H1 (cell line): ENCODE measurements around the gene TRAK1. TPM values are rescaled to one million over a fixed set of nuclear protein-coding genes. Genes with fewer than 3 reads are reported as not detected.

ENCODE experiments used
- CTCF ChIA-PET: fragments of 300-600 bp; sonication (Branson Sonifier 250); formaldehyde crosslinking; loops from one replicate; lab custom pipeline; 2021; ENCODE audit not compliant: partially characterized antibody; lab: Charles Lee
- POLR2A ChIA-PET: fragments of 300-600 bp; sonication (Branson Sonifier 250); formaldehyde crosslinking; loops from one replicate; lab custom pipeline; 2021; ENCODE audit warnings: inconsistent platforms; ENCODE audit not compliant: partially characterized antibody; lab: Charles Lee
- DNase-seq, 2 experiments: peaks; one replicate each; pipeline versions ENCODE4 v3.0.0 to v3.0.0-alpha.2; 2010 to 2022; ENCODE audit warnings: low spot score in 2 of 2, low read depth in 1 of 2, mixed read lengths in 1 of 2
- FAIRE-seq: peaks from 2 replicates; lab custom pipeline; 2011; peaks lifted over from hg19 to GRCh38; lab: Jason Lieb, UNC
- H2AFZ ChIP-seq: 2 replicates; pipeline ENCODE4 v1.8.1; 2012; ENCODE audit warnings: low read length, inconsistent platforms
- H2AK5ac ChIP-seq: 2 replicates; pipeline ENCODE4 v1.6.1; 2013; ENCODE audit warnings: low read depth, low read length
- H2BK120ac ChIP-seq: replicated peaks from 2 replicates; pipeline ENCODE3; 2013; ENCODE audit warnings: low read depth, low read length, inconsistent platforms
- H2BK12ac ChIP-seq: 2 replicates; pipeline ENCODE4 v1.6.1; 2013; ENCODE audit warnings: low read depth, low read length
- H2BK15ac ChIP-seq: 2 replicates; pipeline ENCODE4 v1.6.1; 2013; ENCODE audit warnings: low read length
- H2BK20ac ChIP-seq: 2 replicates; pipeline ENCODE4 v1.6.1; 2013; ENCODE audit warnings: low read length
- H2BK5ac ChIP-seq: 2 replicates; pipeline ENCODE4 v1.6.1; 2013; ENCODE audit warnings: low read depth, low read length
- H3K14ac ChIP-seq: 2 replicates; pipeline ENCODE4 v1.6.1; 2013; ENCODE audit warnings: inconsistent platforms; ENCODE audit not compliant: insufficient read length
- H3K18ac ChIP-seq: 2 replicates; pipeline ENCODE4 v1.6.1; 2013; ENCODE audit warnings: low read length; ENCODE audit errors: extremely low read depth
- H3K23ac ChIP-seq: 2 replicates; pipeline ENCODE4 v1.6.1; 2013; ENCODE audit warnings: inconsistent platforms; ENCODE audit not compliant: insufficient read length
- H3K23me2 ChIP-seq: 2 replicates; pipeline ENCODE4 v1.6.1; 2013; ENCODE audit warnings: low read depth, low read length
- H3K27ac ChIP-seq: 2 replicates; pipeline ENCODE4 v1.6.1; 2011; ENCODE audit warnings: low read depth, low read length, inconsistent platforms
- H3K27me3 ChIP-seq, 4 experiments: replicated peaks in 1 of 4; 1 replicate in 1 of 4; 2 replicates in 3 of 4; pipeline versions ENCODE4 v1.6.1 to v1.8.1; 2011 to 2013; ENCODE audit warnings: low read length in 3 of 4, mild to moderate bottlenecking in 3 of 4, inconsistent platforms in 2 of 4, mixed read lengths in 2 of 4, moderate library complexity in 1 of 4; ENCODE audit not compliant: control insufficient read depth in 3 of 4, insufficient read depth in 3 of 4; ENCODE audit errors: extremely low read depth in 1 of 4
- H3K36me3 ChIP-seq, 4 experiments: 2 replicates each; pipeline versions ENCODE4 v1.6.1 to v1.8.1; 2011 to 2013; ENCODE audit warnings: mild to moderate bottlenecking in 4 of 4, low read length in 3 of 4, moderate library complexity in 2 of 4, control low read depth in 1 of 4, inconsistent platforms in 1 of 4; ENCODE audit not compliant: insufficient read depth in 4 of 4, control insufficient read depth in 2 of 4
- H3K4ac ChIP-seq: replicated peaks from 2 replicates; pipeline ENCODE3; 2013; ENCODE audit warnings: low read length, low read depth, mixed read lengths, inconsistent platforms; ENCODE audit not compliant: insufficient read length
- H3K4me1 ChIP-seq, 4 experiments: replicated peaks in 1 of 4; 1 replicate in 1 of 4; 2 replicates in 3 of 4; pipeline versions ENCODE4 v1.6.1 to v1.8.1; 2011 to 2013; ENCODE audit warnings: low read length in 3 of 4, inconsistent platforms in 2 of 4, mixed read lengths in 1 of 4; ENCODE audit not compliant: insufficient read depth in 4 of 4, control insufficient read depth in 3 of 4
- H3K4me2 ChIP-seq, 2 experiments: 2 replicates each; pipeline versions ENCODE4 v1.6.1 to v1.8.1; 2011 to 2013; ENCODE audit warnings: low read depth in 2 of 2, low read length in 2 of 2, control low read depth in 1 of 2, inconsistent platforms in 1 of 2, mild to moderate bottlenecking in 1 of 2; ENCODE audit not compliant: insufficient read depth in 1 of 2
- H3K4me3 ChIP-seq, 4 experiments: fragments of 200-600, 300-600 bp in 1 of 4; sonication (generic), shearing (Covaris generic), sonication (Bioruptor Twin) in 1 of 4; 2 replicates each; pipeline versions ENCODE4 v1.5.1 to v1.8.1; 2011 to 2016; ENCODE audit warnings: low read length in 4 of 4, low read depth in 3 of 4, control low read depth in 2 of 4, inconsistent platforms in 2 of 4, mild to moderate bottlenecking in 2 of 4, mixed read lengths in 1 of 4, moderate library complexity in 1 of 4; ENCODE audit not compliant: insufficient read depth in 2 of 4; ENCODE audit errors: extremely low read depth in 1 of 4
- H3K56ac ChIP-seq: replicated peaks from 2 replicates; pipeline ENCODE3; 2013; ENCODE audit warnings: low read depth, mild to moderate bottlenecking, mixed read lengths, low read length, inconsistent platforms; ENCODE audit not compliant: insufficient read length
- H3K79me1 ChIP-seq: 2 replicates; pipeline ENCODE4 v1.6.1; 2013; ENCODE audit warnings: low read depth, low read length, control low read depth
- H3K79me2 ChIP-seq, 2 experiments: 2 replicates each; pipeline versions ENCODE4 v1.6.1 to v1.8.1; 2012 to 2013; ENCODE audit warnings: low read length in 2 of 2, mild to moderate bottlenecking in 2 of 2, inconsistent platforms in 1 of 2; ENCODE audit not compliant: insufficient read depth in 2 of 2, control insufficient read depth in 1 of 2
- H3K9ac ChIP-seq, 4 experiments: replicated peaks in 1 of 4; 1 replicate in 1 of 4; 2 replicates in 3 of 4; pipeline versions ENCODE4 v1.6.1 to v1.8.1; 2011 to 2013; ENCODE audit warnings: low read depth in 3 of 4, low read length in 3 of 4, control low read depth in 2 of 4, mild to moderate bottlenecking in 2 of 4, moderate library complexity in 2 of 4, inconsistent platforms in 1 of 4; ENCODE audit errors: extremely low read depth in 1 of 4
- H3K9me3 ChIP-seq, 2 experiments: 2 replicates each; pipeline versions ENCODE4 v1.6.1 to v1.8.1; 2012 to 2013; ENCODE audit warnings: mild to moderate bottlenecking in 2 of 2, moderate library complexity in 2 of 2, control low read depth in 1 of 2, inconsistent platforms in 1 of 2, low read depth in 1 of 2, low read length in 1 of 2, mixed read lengths in 1 of 2; ENCODE audit not compliant: insufficient read depth in 2 of 2
- H4K20me1 ChIP-seq, 2 experiments: replicated peaks in 1 of 2; 2 replicates each; pipeline versions ENCODE3 to v1.8.1; 2011 to 2013; ENCODE audit warnings: inconsistent platforms in 2 of 2, low read length in 2 of 2, mild to moderate bottlenecking in 1 of 2; ENCODE audit not compliant: insufficient read depth in 2 of 2, control insufficient read depth in 1 of 2
- H4K5ac ChIP-seq: 2 replicates; pipeline ENCODE4 v1.6.1; 2013; ENCODE audit warnings: low read length, low read depth, mixed read lengths, inconsistent platforms; ENCODE audit not compliant: insufficient read length
- H4K8ac ChIP-seq: 2 replicates; pipeline ENCODE4 v1.8.0; 2013; ENCODE audit warnings: mild to moderate bottlenecking, moderate library complexity, low read length, inconsistent platforms; ENCODE audit not compliant: insufficient read depth; ENCODE audit errors: extremely low read depth
- H4K91ac ChIP-seq: replicated peaks from 2 replicates; pipeline ENCODE3; 2013; ENCODE audit warnings: low read length, mixed read lengths, inconsistent platforms; ENCODE audit not compliant: insufficient read length
- GABPA ChIP-seq: IDR thresholded peaks from 2 replicates; pipeline ENCODE4 v1.6.1; 2011; ENCODE audit warnings: mild to moderate bottlenecking, low read length, moderate library complexity, borderline replicate concordance; ENCODE audit not compliant: insufficient read depth
- GTF2F1 ChIP-seq: IDR thresholded peaks from 2 replicates; pipeline ENCODE4 v1.6.1; 2012; ENCODE audit warnings: low read depth, low read length, improper control_type of control experiment, borderline replicate concordance
- KDM4A ChIP-seq: IDR thresholded peaks from one replicate; pipeline ENCODE4 v1.7.1; 2012; ENCODE audit warnings: low read depth, mild to moderate bottlenecking, moderate library complexity, low read length, inconsistent platforms; ENCODE audit not compliant: severe bottlenecking
- NRF1 ChIP-seq: IDR thresholded peaks from 2 replicates; pipeline ENCODE4 v1.6.1; 2011; ENCODE audit warnings: mild to moderate bottlenecking, low read depth, low read length, improper control_type of control experiment
- POLR2A ChIP-seq, 2 experiments: IDR thresholded peaks; 1 replicate in 1 of 2; 2 replicates in 1 of 2; pipeline ENCODE4 v1.6.1; 2011; ENCODE audit warnings: low read depth in 2 of 2, low read length in 2 of 2, mild to moderate bottlenecking in 2 of 2; ENCODE audit errors: control extremely low read depth in 1 of 2
- WGBS, 2 experiments: shearing (Covaris generic) in 1 of 2; methylation state at CpG; one replicate each; pipeline versions ENCODE4 v1.1.6 to v1.1.7; 2013 to 2015; ENCODE audit warnings: low lambda C conversion rate in 2 of 2, mixed read lengths in 2 of 2, inconsistent platforms in 1 of 2, low coverage in 1 of 2, missing lambda C conversion rate in 1 of 2; ENCODE audit not compliant: insufficient replicate concordance in 2 of 2, insufficient coverage in 1 of 2, insufficient read length in 1 of 2; ENCODE audit errors: extremely low coverage in 1 of 2, missing lambda C conversion rate in 1 of 2; 5-methylcytosine and 5-hydroxymethylcytosine counted together
- polyA plus RNA-seq, 7 experiments: library from polyadenylated mRNA; depleted of rRNA in 3 of 7; stranded (reverse) in 5 of 7; unstranded in 2 of 7; fragments of >200 nt in 5 of 7; fragments of 200-250 nt in 2 of 7; gene quantifications; 1 replicate in 5 of 7; 2 replicates in 1 of 7; 4 replicates in 1 of 7; pipeline versions ENCODE4 v1.2.1 to v1.2.3, GENCODE V29; 2011 to 2013; ENCODE audit warnings: missing spikeins in 2 of 7, mixed read lengths in 2 of 7
- total RNA-seq: library from RNA; stranded (reverse); fragmentation: NEBNext Ultra II Directional; extraction: Animal tissue kit (Norgen Biotek cat#: 25700); gene quantifications from 2 replicates; pipeline ENCODE4 v1.2.1, GENCODE V29; 2021

TRAK1 gene
- total and polyA plus RNA-seq, 2 of the 8 experiments (the other 6 are each of a cell fraction or from before 2014, with no cell fraction given), result 21.3 to 32.7 TPM

DNA sequence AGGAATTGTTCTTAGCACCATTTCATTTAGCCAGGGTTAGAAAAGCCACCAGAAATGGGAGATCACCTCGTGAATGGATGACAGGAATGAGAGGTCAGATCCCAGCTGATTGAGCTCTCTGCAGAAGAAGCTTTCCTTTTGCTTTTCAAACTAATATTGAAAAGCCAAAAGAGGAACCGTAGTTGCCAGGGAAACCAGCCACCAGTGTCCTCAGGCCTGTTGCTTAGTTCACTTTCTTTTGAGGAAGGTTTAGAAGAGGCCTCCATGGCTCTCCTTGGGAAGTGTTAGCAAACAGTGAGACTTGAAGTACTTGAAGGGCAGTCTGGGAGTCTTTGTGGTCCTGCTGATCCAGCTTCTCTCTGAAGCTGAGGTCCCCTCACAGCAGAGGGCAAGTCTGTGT lies 182.2 kb downstream of the TRAK1 start:
- no peak overlapping the region for H4K8ac ChIP-seq
- no peak overlapping the region for H3K4me3 ChIP-seq
- H3K79me1 ChIP-seq, result no peaks in the 10 kb centered on the region
- peaks cover 7 to 12% of the 10 kb centered on the region in 2 experiments; a peak in 3 of 4 replicates for H3K9me3 ChIP-seq
- no peak overlapping the region for H2BK15ac ChIP-seq
- DNase-seq, result no peak
- no peak overlapping the region for H3K4ac ChIP-seq
- H3K27me3 ChIP-seq, result no peaks in the 10 kb centered on the region
- 73% methylated on average over 2 of the region's 2 CpGs; no CpG with 5 or more reads in 1 of the 2 experiments for WGBS, 2 experiments
- no peak overlapping the region for H2BK5ac ChIP-seq
- no peaks in the 10 kb centered on the region for H4K20me1 ChIP-seq
- no peak overlapping the region for H2AFZ ChIP-seq
- H3K23me2 ChIP-seq, result no peaks in the 10 kb centered on the region
- no peak overlapping the region for H2AK5ac ChIP-seq
- CTCF ChIA-PET, result interaction anchor here (0.9 to 1.0 kb wide), 2 partner anchors 9 to 25 kb away, joined by 3 to 6 read pairs; no protein-coding TSS in a partner anchor
- H3K4me2 ChIP-seq, result no peak overlapping the region
- H2BK120ac ChIP-seq, result no peak overlapping the region
- POLR2A ChIA-PET, result no interaction called here
- no peaks in the 10 kb centered on the region for H3K4me1 ChIP-seq
- TF ChIP-seq KDM4A (no peak), NRF1 (no peak), POLR2A (IDR thresholded peaks at IDR 0.05; ENCODE audit: control extremely low read depth in 1 of 2, low read depth in 2 of 2, low read length in 2 of 2) (no peak), GABPA (no peak), GTF2F1 (no peak)
- no peak overlapping the region for H3K14ac ChIP-seq
- H3K23ac ChIP-seq, result no peak overlapping the region
- FAIRE-seq, result no peak
- H4K91ac ChIP-seq, result no peak overlapping the region
- no peak overlapping the region for H2BK12ac ChIP-seq
- no peaks in the 10 kb centered on the region for H3K36me3 ChIP-seq
- H3K79me2 ChIP-seq, result no peaks in the 10 kb centered on the region
- H2BK20ac ChIP-seq, result no peak overlapping the region
- no peak overlapping the region for H3K56ac ChIP-seq
- H3K9ac ChIP-seq, result no peak overlapping the region
- H4K5ac ChIP-seq, result no peak overlapping the region
- H3K27ac ChIP-seq, result no peak overlapping the region
- H3K18ac ChIP-seq, result no peak overlapping the region
